B cell (primary cell): Measurements from ENCODE around the gene TRPM2. TPM values are rescaled to one million over a fixed set of nuclear protein-coding genes. Genes with fewer than 3 reads are reported as not detected.

Experiments used
- ATAC-seq: fragments of 200-7000 bp; cut with Tn5 transposase; one replicate; pipeline ENCODE4 v1.10.0; 2021; ENCODE audit warnings: low read depth, mild to moderate bottlenecking, moderate number of reproducible peaks, moderate library complexity
- CTCF ChIA-PET: fragments of 350-600 bp; sonication (Branson Sonifier 250); formaldehyde crosslinking; loops from one replicate; lab custom pipeline; 2021; ENCODE audit warnings: antibody characterized with exemption, inconsistent platforms; lab: Charles Lee
- POLR2A ChIA-PET: fragments of 350-600 bp; sonication (Branson Sonifier 250); formaldehyde crosslinking; loops from one replicate; lab custom pipeline; 2021; ENCODE audit warnings: antibody characterized with exemption; lab: Charles Lee
- DNase-seq: peaks from one replicate; pipeline ENCODE4 v3.0.0; 2013
- H2AFZ ChIP-seq: 2 replicates; pipeline ENCODE4 v1.6.1; 2012; ENCODE audit warnings: mild to moderate bottlenecking, low read depth, low read length; ENCODE audit not compliant: insufficient read depth, poor library complexity, severe bottlenecking
- H3K27ac ChIP-seq, 2 donors: 1 replicate in 1 of 2; 2 replicates in 1 of 2; pipeline ENCODE4 v1.5.1; 2012 to 2013; ENCODE audit warnings: low read length in 2 of 2, mild to moderate bottlenecking in 2 of 2, moderate library complexity in 1 of 2
- H3K27me3 ChIP-seq, 4 experiments: fragments of 200-600 bp in 1 of 4; sonication (generic) in 1 of 4; replicated peaks in 1 of 4; 1 replicate in 2 of 4; 2 replicates in 2 of 4; pipeline versions ENCODE4 v1.6.1 to v1.7.0; 2013 to 2016; ENCODE audit warnings: low read length in 3 of 4, mild to moderate bottlenecking in 2 of 4, mixed read lengths in 1 of 4, moderate library complexity in 1 of 4; ENCODE audit not compliant: insufficient read depth in 4 of 4, control insufficient read depth in 3 of 4; ENCODE audit errors: control extremely low read depth in 1 of 4
- H3K36me3 ChIP-seq, 2 experiments: replicated peaks in 1 of 2; 1 replicate in 1 of 2; 2 replicates in 1 of 2; pipeline versions ENCODE4 v1.6.1 to v1.7.1; 2013; ENCODE audit warnings: low read length in 1 of 2; ENCODE audit not compliant: insufficient read depth in 2 of 2, control insufficient read depth in 1 of 2; ENCODE audit errors: control extremely low read depth in 1 of 2, extremely low read depth in 1 of 2
- H3K4me1 ChIP-seq, 2 donors: fragments of 200-600 bp in 1 of 2; sonication (generic) in 1 of 2; 1 replicate in 1 of 2; 2 replicates in 1 of 2; pipeline versions ENCODE4 v1.5.1 to v1.6.1; 2013 to 2017; ENCODE audit warnings: low read length in 2 of 2; ENCODE audit not compliant: control insufficient read depth in 2 of 2, insufficient read depth in 2 of 2
- H3K4me2 ChIP-seq: replicated peaks from 2 replicates; pipeline ENCODE3; 2012; ENCODE audit warnings: mild to moderate bottlenecking, low read depth, low read length; ENCODE audit not compliant: poor library complexity, severe bottlenecking
- H3K4me3 ChIP-seq, 5 experiments: fragments of 200-600 bp in 1 of 5; sonication (generic) in 1 of 5; 1 replicate in 3 of 5; 2 replicates in 2 of 5; pipeline versions ENCODE4 v1.5.1 to v1.7.0; 2011 to 2016; ENCODE audit warnings: low read length in 4 of 5, mild to moderate bottlenecking in 4 of 5, low read depth in 2 of 5, control low read depth in 1 of 5, moderate library complexity in 1 of 5; ENCODE audit not compliant: insufficient read depth in 1 of 5; ENCODE audit errors: control extremely low read depth in 1 of 5, extremely low read depth in 1 of 5
- H3K79me2 ChIP-seq: fragments of 200-600 bp; sonication (generic); one replicate; pipeline ENCODE4 v1.6.0; 2016; ENCODE audit warnings: low read length; ENCODE audit not compliant: control insufficient read depth, insufficient read depth
- H3K9ac ChIP-seq: fragments of 200-600 bp; sonication (generic); 2 replicates; pipeline ENCODE4 v1.6.1; 2017; ENCODE audit warnings: mild to moderate bottlenecking, low read length, moderate library complexity
- H3K9me3 ChIP-seq, 3 donors: one replicate each; pipeline versions ENCODE4 v1.6.1 to v1.7.1; 2013; ENCODE audit warnings: low read length in 2 of 3; ENCODE audit not compliant: control insufficient read depth in 2 of 3, insufficient read depth in 1 of 3; ENCODE audit errors: control extremely low read depth in 1 of 3
- H4K20me1 ChIP-seq: 2 replicates; pipeline ENCODE4 v1.6.0; 2012; ENCODE audit warnings: mild to moderate bottlenecking, low read length; ENCODE audit not compliant: insufficient read depth, control insufficient read depth, poor library complexity, severe bottlenecking
- H3K27ac Mint-ChIP-seq: one replicate; pipeline ENCODE4 v1.8.0; 2021; ENCODE audit warnings: mixed read lengths
- H3K27me3 Mint-ChIP-seq: one replicate; pipeline ENCODE4 v1.8.0; 2021; ENCODE audit warnings: mixed read lengths
- H3K4me1 Mint-ChIP-seq: one replicate; pipeline ENCODE4 v1.8.0; 2021; ENCODE audit warnings: mixed read lengths
- H3K4me3 Mint-ChIP-seq: one replicate; pipeline ENCODE4 v1.8.0; 2021; ENCODE audit warnings: mixed read lengths
- H3K9me3 Mint-ChIP-seq: one replicate; pipeline ENCODE4 v1.8.0; 2022; ENCODE audit warnings: mixed read lengths; ENCODE audit not compliant: insufficient read depth
- CTCF ChIP-seq: fragments of 200-600 bp; IDR thresholded peaks from one replicate; pipeline ENCODE4 v1.8.0; 2022; ENCODE audit warnings: antibody characterized with exemption, mild to moderate bottlenecking
- EZH2 ChIP-seq: IDR thresholded peaks from 2 replicates; pipeline ENCODE4 v1.6.1; 2012; ENCODE audit warnings: borderline replicate concordance, low read depth, mild to moderate bottlenecking, moderate library complexity, low read length; ENCODE audit not compliant: insufficient read depth, poor library complexity, severe bottlenecking
- WGBS: methylation state at CpG from one replicate; pipeline ENCODE4 v1.1.5; 2013; ENCODE audit warnings: missing lambda C conversion rate; ENCODE audit not compliant: insufficient coverage; 5-methylcytosine and 5-hydroxymethylcytosine counted together
- intact Hi-C: fragments of 100-400 bp; cut with micrococcal nuclease; formaldehyde crosslinking; loops from one replicate; pipeline ENCODE4 v1.10.0; 2022
- polyA plus RNA-seq: library from polyadenylated mRNA; depleted of rRNA; stranded (reverse); fragments of >200 nt; gene quantifications from 2 replicates; pipeline ENCODE4 v1.2.3, GENCODE V29; 2012
- total RNA-seq, 2 donors: library from RNA; stranded (reverse); fragments of 120-200 nt in 1 of 2; gene quantifications; 1 replicate in 1 of 2; 2 replicates in 1 of 2; pipeline versions ENCODE4 v1.2.3 to v1.2.4, GENCODE V29; 2013 to 2022

TRPM2 gene
- total and polyA plus RNA-seq, 2 donors (not counting 1 experiment from before 2014, with no cell fraction given) = 1.6 to 8.4 TPM

- TF ChIP-seq CTCF (no peak), EZH2 (no peak)
- H3K9me3 ChIP-seq = no peaks in the 10 kb centered on the region
- H3K4me2 ChIP-seq = no peak overlapping the region
- H2AFZ ChIP-seq = no peak overlapping the region
- ATAC-seq (no peak), DNase-seq (no peak)
- no peaks in the 10 kb centered on the region for H3K4me1 ChIP-seq
- no peak overlapping the region for H3K27ac ChIP-seq
- no peaks in the 10 kb centered on the region for H3K79me2 ChIP-seq
- ChIA-PET CTCF (no interaction called here), POLR2A (no interaction called here)
- no peak overlapping the region for H3K27ac Mint-ChIP-seq
- no peaks in the 10 kb centered on the region for H3K4me1 Mint-ChIP-seq
- H3K27me3 Mint-ChIP-seq = no peaks in the 10 kb centered on the region
- H3K9ac ChIP-seq = no peak overlapping the region
- no peak overlapping the region for H3K4me3 ChIP-seq
- WGBS = 96% methylated on average over 33 of the region's 33 CpGs
- H3K9me3 Mint-ChIP-seq = no peaks in the 10 kb centered on the region
- H3K36me3 ChIP-seq = no peaks in the 10 kb centered on the region
- no peak overlapping the region for H3K4me3 Mint-ChIP-seq
- no peaks in the 10 kb centered on the region for H4K20me1 ChIP-seq
- intact Hi-C loops = no loop called here
- no peaks in the 10 kb centered on the region for H3K27me3 ChIP-seq
These were observed 45.9 kb downstream of the TRPM2 start for GRCh38 chr21:44399151-44399954.
